GM21576 (cell line): ENCODE measurements around the gene C17orf50.

Experiments
- ATAC-seq: cut with Tn5 transposase; IDR thresholded peaks from one replicate; pipeline ENCODE4 v1.9.1; 2021; ENCODE audit warnings: mild to moderate bottlenecking, moderate library complexity; ENCODE audit not compliant: unreplicated experiment

C17orf50 gene

GRCh38 chr17:35733366-35733765 lies 27.3 kb upstream of the C17orf50 start:
- ATAC-seq, result no peak

- no peak for ATAC-seq
These were observed 26.3 kb upstream of the C17orf50 start for GRCh38 chr17:35734396-35734795.

GRCh38 chr17:35735036-35735805 lies 25.5 kb upstream of the C17orf50 start:
- ATAC-seq, result no peak

- ATAC-seq, result no peak
These were observed 24.5 kb upstream of the C17orf50 start for GRCh38 chr17:35736236-35736635.

- ATAC-seq, result no peak
These were observed 22.1 kb upstream of the C17orf50 start for GRCh38 chr17:35738519-35739133.

- no peak for ATAC-seq
These were observed 20.5 kb upstream of the C17orf50 start for GRCh38 chr17:35740216-35740615.

- no peak for ATAC-seq
These were observed 19.4 kb upstream of the C17orf50 start for GRCh38 chr17:35740997-35741931.

GRCh38 chr17:35742496-35742895 lies 18.2 kb upstream of the C17orf50 start:
- ATAC-seq, result no peak

GRCh38 chr17:35742896-35743477 lies 17.7 kb upstream of the C17orf50 start:
- ATAC-seq, result no peak

GRCh38 chr17:35743626-35744328 lies 16.9 kb upstream of the C17orf50 start:
- ATAC-seq, result no peak

GRCh38 chr17:35744830-35745229 lies 15.9 kb upstream of the C17orf50 start:
- ATAC-seq, result no peak

GRCh38 chr17:35745246-35745645 lies 15.4 kb upstream of the C17orf50 start:
- no peak for ATAC-seq

- no peak for ATAC-seq
These were observed 14.9 kb upstream of the C17orf50 start for GRCh38 chr17:35745749-35746320.

GRCh38 chr17:35747540-35748017 lies 13.1 kb upstream of the C17orf50 start:
- no peak for ATAC-seq

GRCh38 chr17:35748341-35748841 lies 12.3 kb upstream of the C17orf50 start:
- ATAC-seq, result no peak

GRCh38 chr17:35748979-35749378 lies 11.7 kb upstream of the C17orf50 start:
- no peak for ATAC-seq

GRCh38 chr17:35749560-35750412 lies 10.9 kb upstream of the C17orf50 start:
- ATAC-seq, result no peak

GRCh38 chr17:35750526-35751395 lies 9.9 kb upstream of the C17orf50 start:
- ATAC-seq, result no peak
